NCI-H2171 (cell line): ENCODE data around the gene PPM1E.
"Not testable (repeated sequence)": the region's sequence is repeated elsewhere in the genome, so short reads cannot be mapped to it uniquely, and the experiment has no call there.

Source experiments
- DNase-seq: peaks from one replicate; lab custom pipeline; 2025; lab: John Stamatoyannopoulos, UW

PPM1E gene

DNA sequence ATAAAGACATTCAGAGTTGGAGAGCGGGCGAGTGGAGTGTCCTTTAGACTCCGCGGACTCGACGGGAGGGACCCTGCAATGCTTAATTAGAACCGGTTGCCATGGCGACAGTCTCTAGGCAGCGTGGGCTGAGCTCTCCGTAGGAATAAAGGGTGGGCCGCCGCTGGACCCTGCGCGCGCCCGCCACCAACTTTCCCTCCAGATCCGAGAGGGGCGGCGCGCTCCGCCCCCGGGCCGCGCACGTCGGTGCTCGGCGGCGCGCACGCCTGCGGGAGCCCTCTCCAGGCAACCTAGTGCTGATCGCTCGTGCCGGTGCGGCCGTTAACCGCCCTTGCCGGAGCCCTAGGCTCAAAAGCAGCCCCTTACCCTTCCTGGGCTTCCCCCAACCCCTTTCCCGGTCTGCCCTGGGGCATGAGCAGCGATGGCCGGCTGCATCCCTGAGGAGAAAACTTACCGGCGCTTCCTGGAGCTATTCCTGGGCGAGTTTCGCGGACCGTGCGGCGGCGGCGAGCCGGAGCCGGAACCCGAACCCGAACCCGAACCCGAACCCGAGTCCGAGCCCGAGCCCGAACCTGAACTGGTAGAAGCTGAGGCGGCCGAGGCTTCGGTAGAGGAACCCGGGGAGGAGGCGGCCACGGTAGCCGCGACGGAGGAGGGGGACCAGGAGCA lies at the start of gene PPM1E:
Gene PPM1E, plus strand, starts transcription at position 278 of the 669 bp plus-strand sequence.
- DNase-seq: peak; percentile 91

DNA sequence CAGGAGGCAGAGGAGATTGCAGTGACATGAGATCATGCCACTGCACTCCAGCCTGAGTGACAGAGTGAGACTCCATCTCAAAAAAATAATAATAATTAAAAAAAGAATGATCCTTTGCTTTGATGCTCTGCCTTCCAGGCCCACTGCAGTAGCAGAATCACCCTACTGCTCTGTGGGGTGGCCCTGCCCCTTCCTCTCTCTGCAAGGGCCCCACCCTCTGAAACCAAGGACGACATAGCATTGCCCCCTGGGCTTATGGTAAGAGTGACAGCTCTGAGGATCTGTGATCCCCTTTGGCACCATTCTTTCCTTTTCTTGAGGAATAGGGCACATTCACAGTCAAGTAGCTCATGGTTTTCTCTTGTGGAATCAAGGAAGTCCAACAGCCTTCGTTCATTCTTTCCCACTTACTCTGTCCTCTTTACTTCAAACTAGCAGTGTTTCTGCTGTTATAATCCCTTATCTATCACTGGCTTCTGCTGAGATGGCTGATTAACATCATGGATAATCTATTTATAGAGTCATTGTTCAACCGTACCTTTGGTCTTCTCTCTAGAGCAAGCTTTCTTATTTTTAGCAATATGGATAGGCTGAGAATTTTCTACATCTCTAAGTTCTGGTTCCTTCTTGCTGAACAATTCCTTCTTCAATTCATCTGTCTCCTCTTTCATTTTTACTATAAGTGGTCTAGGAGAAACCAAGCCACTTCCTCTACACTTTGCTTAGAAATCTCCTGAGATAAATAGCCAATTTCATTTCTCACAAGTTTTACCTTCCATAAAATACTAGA lies 49.1 kb upstream of the PPM1E start:
- DNase-seq: no peak

GRCh38 chr17:58710948-58711552 lies 44.6 kb upstream of the PPM1E start:
- DNase-seq: peak; percentile 80

DNA sequence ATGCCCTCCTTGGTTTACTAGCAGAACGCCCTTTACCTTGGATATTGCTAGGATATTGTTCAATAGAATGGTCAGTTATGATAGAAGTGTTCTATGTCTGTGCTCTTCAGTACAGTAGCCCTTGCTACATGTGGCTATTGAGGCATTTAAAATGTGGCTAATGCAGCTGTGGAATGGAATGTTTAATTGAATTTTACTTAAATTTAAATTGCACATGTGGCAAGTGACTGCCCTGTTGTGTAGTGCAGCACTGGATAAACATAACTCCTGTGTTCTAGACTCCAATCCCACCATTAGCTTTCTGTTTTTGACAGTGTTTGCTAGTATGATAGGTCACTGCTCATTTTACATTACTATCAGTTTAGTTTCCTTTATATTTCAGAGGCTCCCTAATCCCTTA lies 33.4 kb upstream of the PPM1E start:
- DNase-seq: no peak

GRCh38 chr17:58722696-58723095 lies 33.0 kb upstream of the PPM1E start:
- no peak for DNase-seq

DNA sequence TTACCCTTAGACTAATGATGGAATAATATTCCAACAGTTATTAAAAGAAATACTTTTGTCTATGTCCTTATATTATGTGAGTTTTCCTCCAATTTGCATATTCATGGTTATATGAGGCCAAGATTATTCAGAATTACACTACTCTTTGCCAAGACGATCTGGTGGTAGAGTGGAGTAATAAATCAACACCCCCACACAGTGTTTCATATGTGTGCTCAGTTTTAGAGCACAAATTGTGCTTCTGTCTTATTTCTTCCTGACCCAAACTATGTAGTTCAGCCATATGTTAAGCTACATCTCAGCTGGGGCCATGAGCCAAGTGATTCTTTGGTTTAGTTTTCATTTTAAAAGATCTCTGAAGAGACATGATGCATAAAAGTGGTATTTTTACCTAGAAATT lies 26.9 kb upstream of the PPM1E start:
- DNase-seq: no peak

- DNase-seq: no peak
These were observed 24.7 kb upstream of the PPM1E start for GRCh38 chr17:58730937-58731336.

DNA sequence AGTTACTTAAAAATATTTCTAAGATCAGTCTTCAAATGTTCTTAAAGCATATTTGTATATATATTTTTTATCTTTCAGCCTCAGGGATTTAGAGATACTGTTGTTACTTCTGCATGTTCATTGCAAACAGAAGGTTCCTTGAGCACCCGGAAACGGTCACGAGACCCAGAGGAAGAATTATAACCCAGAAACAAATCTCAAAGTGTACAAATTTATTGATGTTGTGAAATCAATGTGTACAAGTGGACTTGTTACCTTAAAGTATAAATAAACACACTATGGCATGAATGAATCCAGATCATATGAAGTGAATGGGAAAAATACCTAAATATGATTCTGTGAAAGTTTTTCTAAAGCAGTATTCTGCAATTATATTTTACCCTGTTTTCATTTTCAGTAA lies 21.6 kb upstream of the PPM1E start:
- no peak for DNase-seq

DNA sequence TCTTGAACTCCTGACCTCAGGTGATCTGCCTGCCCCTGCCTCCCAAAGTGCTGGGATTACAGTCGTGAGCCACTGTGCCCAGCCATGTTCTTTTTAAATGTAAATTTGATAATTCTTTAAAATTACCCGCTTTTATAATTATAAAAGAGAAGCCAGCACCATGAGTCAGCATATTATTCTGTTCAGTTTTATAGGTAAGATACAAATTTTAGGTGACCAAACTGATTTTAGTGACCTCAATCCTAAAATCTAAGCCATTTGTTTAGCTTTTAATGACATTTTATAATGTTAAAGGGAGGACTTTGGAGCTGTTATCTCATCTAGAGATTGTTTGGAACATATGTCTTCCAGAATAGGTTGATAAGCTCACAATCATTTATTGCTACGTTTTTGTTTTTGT lies 20.8 kb upstream of the PPM1E start:
- no peak for DNase-seq

- no peak for DNase-seq
These were observed 14.5 kb upstream of the PPM1E start for GRCh38 chr17:58741121-58741625.

GRCh38 chr17:58747674-58748073 lies 8.0 kb upstream of the PPM1E start:
- no peak for DNase-seq

DNA sequence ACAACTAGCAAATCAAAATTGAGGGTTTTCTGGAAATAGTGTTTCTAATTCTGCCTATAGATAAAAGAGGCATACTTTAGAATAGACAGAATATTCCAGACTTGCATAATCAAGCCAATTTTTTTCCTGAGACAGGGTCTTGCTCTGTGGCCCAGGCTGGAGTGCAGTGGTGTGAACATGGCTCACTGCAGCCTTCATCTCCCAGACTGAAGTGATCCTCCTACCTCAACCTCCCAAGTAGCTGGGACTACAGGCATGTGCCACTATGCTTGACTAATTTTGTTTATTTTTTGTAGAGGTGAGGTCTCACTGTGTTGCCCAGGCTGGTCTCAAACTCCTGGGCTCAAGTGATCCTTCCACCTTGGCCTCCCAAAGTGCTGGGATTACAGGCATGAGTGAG lies 6.0 kb upstream of the PPM1E start:
- DNase-seq: not testable (repeated sequence)

DNA sequence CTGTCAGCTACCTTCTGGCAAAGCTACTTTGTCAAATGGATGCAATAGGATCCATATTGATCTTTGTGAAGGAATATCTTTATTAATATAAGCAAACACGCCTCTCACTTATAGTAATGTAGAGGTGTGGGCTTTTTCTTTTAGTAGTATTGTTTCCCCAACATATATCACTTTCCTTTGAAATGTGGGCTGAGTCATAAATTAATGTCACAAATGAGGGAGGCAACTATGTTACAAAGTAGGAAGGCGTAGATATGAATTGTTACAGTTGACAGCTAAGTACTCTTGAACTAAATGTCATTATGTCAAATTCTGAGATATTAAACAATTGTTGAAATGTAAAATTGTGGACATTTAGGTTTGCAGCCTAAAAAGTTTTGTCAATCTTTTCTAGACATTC lies 2.6 kb upstream of the PPM1E start:
- DNase-seq: no peak

- no peak for DNase-seq
These were observed 431 bp upstream of the PPM1E start for GRCh38 chr17:58755269-58755576.

- DNase-seq: peak; percentile 27
These were observed 850 bp downstream of the PPM1E start for GRCh38 chr17:58756246-58757161.

DNA sequence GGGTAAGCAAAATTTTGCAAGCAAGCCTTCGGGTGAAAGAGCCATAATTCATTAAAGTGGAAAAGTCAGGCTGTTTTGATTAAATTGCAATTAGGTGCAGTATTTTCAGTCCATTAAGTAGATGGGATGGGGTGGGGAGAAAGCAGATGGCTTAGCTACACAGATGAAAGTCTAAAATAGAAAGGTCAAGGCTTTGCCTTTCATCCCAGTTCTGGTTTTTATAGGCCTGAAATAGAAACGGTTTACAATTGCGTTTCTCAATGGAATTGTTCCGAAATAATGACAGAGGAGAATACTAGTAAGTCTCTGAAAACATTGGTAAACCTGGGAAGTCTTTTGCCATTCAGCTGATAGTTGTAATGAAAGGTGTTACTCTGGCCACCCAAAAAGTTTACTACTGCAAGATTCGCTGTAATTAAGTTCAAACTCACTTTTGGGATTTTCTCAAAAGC lies 1.5 kb downstream of the PPM1E start:
- DNase-seq: no peak

DNA sequence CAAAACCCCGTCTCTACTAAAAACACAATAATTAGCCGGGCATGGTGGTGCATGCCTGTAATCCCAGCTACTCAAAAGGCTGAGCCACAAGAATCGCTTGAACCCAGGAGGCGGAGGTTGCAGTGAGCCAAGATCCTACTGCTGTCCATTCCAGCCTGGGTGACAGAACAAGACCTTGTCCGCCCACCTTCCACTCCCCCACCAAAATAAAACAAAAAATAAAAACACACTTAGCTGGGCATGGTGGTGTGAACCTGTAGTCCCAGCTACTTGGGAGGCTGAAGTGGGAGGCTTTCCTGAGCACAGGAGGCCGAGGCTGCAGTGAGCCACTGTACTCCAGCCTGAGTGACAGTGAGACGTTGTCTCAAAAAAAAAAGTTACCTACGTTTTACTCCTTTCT lies 3.2 kb downstream of the PPM1E start:
- DNase-seq: no peak

DNA sequence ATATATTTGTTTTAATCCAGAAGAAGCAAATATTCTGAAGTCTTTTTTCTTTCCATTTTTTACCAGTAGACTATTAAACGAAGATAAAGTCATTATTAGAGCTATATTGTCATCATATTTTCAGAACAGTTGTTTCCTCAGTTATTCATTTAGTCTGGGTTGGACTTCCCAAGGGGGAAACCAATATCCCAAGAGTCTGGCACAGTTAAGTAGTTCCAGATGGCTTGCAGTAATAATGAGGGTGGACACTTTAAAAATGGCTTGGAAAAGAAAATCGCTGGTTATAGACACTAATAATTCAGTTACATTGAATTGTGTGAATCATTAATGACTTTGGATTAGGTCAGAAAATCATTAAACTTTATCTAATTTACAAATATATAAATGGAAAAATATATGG lies 3.9 kb downstream of the PPM1E start:
- DNase-seq: peak; percentile 37

- DNase-seq: no peak
These were observed 4.6 kb downstream of the PPM1E start for GRCh38 chr17:58760248-58760647.

DNA sequence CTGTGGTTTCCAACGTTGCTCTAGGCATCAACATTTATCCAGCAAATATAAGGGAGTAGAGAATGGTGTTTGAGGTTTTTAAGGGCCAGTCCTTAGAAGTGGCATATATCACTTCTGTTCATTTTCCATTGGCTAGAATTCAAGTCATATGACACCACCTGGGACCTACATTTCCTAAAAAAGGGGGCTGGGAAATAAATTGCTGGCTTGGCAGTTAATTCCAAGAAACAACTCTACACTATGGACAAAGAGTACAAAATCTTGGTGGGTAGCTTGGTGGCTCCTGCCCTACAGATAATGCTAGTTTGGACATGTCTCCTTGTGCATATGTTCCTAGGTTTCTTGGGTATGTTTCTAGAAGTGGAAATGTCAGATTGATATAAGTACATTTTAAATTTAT lies 7.6 kb downstream of the PPM1E start:
- no peak for DNase-seq

- no peak for DNase-seq
These were observed 8.7 kb downstream of the PPM1E start for GRCh38 chr17:58764373-58764772.

- DNase-seq: not testable (repeated sequence)
These were observed 22.8 kb downstream of the PPM1E start for GRCh38 chr17:58778482-58778881.
